ENCODE results near the gene PAQR5.
"Not testable (repeated sequence)": the region's sequence is repeated elsewhere in the genome, so short reads cannot be mapped to it uniquely, and the experiment has no call there.

Gene PAQR5

DNA sequence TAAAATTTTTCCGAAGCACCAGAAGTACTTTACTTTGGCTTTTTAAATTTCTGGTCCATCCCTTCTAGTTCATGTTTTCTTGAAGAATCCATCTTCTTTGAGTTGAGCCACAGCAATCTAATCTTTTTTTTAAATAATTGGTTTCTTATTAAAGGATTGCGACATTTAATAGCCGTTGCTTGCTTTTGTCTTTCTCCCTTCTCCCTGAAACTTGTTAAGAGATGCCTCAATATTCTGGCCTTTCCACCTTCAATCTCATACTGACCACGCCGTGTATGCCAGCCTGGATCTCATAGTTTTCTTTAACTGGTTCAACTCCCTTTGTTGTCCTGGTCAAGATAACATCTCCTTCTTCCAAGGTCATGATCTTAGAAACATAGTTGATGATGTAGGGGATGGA lies 135.5 kb downstream of the PAQR5 start:
- DNase-seq: no peak

DNA sequence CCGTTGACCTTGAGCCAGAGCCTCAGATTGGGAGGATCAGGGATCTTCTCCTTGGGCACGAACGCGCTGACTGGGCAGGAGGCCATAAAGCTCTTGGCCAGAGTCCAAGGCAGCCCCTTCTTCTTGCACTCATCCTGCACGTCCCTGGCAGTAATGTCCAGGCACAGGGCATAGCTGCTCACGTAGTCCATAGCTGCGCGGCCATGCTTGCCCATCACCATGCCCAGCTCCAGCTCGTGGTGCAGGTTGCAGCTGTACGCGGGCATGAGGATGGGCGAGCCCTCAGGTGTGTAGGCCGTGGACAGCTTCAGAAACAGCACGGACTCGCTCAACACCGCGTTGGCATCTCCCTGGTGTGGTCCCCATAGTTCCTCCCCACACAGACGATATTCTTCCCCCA lies 136.0 kb downstream of the PAQR5 start:
- DNase-seq: no peak

DNA sequence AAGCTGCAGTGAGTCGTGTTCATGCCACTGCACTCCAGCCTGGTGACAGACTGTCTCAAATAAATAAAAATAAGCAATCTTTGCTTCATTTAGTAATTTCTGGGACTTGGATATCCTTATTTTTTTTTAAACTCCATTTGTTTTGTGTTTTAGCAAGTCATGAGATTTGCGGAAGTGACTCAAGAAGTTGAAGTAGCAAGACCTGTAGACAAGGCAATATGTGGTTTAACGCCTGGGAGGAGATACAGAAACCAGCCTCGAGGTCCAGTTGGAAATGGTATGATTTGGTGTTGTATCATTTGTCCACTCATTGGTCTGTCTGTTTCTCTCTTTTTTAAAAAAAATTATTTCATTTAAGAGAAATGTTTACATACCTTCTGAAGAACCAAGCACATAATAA lies 137.3 kb downstream of the PAQR5 start:
- no peak for DNase-seq

DNA sequence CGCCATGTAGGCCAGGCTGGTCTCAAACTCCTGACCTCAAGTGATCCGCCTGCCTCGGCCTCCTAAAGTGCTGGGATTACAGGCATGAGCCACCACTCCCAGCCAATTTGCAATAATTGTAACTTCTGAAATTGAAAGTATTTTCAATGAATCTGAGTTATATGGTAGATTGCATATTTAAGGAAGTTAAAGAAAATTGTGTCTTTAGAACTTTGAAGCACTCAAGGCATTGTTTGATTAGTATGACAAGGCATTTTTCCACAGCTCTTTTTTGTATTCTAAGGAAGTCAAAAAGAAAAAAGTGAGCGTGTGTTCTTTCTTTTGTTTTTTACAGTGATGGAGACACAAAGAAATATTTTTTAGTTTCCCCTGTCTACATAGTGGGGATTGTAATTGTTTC lies 138.2 kb downstream of the PAQR5 start:
- no peak for DNase-seq

DNA sequence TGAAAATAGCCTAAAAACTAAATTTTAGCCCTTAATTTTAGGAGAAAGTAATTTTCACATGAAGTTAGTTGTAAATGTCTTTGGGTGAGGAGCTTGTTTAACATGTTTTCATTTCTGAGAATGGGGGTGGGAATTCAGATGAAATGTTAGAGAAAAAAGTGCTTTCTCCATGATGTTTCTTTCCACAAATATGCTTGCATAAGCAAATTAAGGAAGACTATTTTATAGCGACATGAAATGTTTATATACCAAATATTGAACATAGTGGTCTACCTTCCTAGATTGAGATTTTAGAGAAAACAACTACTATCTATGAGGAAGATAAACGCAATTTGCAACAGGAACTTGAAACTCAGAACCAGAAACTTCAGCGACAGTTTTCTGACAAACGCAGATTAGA lies 140.9 kb downstream of the PAQR5 start:
- DNase-seq: no peak

DNA sequence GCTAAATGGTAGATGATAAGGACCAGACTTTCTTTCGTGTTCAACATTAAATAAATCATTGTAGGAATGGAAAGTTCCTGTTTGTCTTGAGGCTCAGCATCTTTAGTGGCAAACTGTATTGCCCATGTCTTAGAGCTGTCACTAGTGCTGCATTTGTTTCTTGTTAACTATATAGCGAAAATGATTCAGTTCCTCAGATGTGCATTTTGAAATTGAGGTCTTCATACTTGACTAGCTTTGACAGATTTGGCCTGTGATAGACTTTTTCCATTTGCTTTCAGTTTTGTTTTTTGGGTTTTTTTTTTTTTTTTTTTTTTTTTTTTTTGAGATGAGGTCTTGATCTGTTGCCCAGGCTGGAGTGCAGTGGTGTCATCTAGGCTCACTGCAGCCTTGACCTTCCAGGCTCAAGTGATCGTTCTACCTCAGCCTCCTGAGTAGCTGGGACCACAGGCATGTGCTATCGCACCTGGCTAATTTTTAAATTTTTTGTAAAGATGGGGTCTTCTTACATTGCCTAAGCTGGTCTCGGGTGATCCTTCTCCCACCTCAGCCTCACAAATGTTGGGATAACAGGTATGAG lies 144.4 kb downstream of the PAQR5 start:
- DNase-seq: no peak

DNA sequence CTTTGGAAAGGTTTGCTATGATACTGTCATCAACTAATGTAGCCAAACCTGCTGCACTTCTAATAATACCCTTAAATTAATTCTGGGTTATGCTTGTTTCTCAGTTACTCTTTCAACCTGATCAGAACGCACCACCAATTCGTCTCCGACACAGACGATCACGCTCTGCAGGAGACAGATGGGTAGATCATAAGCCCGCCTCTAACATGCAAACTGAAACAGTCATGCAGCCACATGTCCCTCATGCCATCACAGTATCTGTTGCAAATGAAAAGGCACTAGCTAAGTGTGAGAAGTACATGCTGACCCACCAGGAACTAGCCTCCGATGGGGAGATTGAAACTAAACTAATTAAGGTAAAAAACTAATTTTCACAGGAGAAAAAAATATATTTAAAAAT lies 146.0 kb downstream of the PAQR5 start:
- DNase-seq: no peak

DNA sequence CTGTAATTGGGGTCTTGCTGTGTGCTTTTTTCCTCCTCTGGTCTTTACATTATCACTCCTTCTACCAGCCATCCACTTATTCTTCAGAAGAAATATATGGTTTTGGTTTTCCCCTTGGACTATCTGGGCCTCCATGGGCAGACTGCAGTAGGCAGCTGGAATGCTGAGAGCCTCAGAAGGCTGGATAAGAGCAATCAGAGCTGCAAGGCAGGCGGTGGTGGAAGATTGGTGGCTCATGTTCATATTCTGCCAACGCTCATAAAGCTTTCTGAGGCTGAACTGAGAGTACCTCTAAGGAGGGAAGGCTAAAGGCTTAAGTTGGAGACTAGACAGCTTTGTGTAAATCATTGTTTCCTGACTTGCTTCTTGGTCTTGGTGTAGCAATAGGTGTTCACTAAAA lies 148.2 kb downstream of the PAQR5 start:
- no peak for DNase-seq

DNA sequence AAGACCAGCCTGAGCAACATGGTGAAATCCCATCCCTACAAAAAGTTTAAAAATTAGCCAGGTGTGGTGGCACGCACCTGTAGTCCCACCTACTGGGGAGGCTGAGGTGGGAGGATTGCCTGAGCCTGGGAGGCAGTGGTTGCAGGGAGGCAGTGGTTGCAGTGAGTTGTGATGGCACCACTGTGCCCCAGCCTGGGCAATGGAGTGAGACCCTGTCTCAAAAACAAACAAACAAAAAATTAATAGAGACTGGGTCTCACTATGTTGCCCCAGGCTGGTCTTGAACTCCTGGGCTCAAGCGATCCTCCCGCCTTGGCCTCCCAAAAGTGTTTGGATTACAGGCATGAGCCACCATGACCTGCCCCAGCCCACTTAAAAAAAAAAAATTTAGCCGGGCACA lies 151.5 kb downstream of the PAQR5 start:
- DNase-seq: not testable (repeated sequence)

DNA sequence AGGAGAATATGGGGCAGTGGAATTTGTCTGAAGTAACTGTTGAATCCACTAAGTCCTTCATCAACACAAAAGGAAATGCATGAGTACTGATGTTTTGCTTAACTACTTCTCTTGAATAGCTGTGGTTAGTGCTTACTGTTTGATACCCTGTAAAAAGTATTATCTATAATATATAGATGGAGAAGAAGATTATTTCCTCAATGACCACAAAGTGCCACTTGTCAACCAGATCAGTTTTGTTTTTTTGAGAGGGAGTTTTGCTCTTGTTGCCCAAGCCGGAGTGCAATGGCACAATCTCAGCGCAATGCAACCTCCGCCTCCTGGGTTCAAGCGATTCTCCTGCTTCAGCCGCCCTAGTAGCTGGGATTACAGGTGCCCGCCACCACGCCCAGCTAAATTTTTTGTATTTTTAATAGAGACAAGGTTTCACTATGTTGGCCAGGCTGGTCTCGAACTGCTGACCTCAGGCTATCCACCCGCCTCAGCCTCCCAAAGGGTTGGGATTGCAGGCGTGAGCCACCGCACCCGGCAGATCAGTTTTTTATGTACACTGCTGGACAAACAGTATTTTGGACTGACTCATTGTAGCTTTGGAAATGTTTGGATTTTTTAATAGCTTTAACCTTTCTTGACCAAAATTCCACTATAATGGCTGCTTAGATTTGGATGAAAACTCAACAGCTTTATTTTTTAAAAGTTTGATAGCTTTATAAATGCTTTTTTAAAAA lies 152.4 kb downstream of the PAQR5 start:
- DNase-seq: no peak

DNA sequence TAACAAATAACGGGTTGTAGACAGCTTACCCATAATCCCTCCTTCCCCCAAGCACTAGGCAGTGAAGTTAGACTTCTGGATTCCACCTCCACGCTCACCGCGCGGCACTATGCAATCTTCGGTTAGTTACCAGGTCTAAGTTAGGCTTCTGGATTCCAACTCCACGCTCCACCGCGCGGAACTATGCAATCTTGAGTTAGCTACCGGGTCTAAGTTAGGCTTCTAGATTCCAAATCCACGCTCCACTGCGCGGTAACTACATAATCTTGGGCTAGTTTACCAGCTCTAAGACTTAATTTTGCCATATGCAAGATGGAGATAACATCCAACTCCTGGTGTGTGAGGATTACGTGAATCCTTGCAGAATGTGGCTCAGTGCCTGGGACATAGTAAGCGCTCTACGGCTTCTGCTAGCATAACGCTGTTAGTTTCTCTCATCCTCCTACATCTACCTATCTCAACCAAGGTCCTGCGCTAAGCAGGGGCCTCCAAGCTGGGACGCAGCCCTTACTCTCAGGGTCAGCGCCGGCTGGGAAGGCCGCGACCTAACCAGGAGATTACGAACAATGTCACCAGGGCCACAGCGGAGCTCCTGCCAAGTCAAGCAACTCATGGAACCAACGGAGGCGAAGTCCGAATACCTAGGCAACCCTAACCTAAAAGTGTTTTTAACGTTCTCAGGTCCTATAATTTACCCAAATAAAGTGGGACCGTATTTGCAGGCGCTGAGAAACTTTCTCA lies 153.4 kb downstream of the PAQR5 start:
- DNase-seq: no peak

DNA sequence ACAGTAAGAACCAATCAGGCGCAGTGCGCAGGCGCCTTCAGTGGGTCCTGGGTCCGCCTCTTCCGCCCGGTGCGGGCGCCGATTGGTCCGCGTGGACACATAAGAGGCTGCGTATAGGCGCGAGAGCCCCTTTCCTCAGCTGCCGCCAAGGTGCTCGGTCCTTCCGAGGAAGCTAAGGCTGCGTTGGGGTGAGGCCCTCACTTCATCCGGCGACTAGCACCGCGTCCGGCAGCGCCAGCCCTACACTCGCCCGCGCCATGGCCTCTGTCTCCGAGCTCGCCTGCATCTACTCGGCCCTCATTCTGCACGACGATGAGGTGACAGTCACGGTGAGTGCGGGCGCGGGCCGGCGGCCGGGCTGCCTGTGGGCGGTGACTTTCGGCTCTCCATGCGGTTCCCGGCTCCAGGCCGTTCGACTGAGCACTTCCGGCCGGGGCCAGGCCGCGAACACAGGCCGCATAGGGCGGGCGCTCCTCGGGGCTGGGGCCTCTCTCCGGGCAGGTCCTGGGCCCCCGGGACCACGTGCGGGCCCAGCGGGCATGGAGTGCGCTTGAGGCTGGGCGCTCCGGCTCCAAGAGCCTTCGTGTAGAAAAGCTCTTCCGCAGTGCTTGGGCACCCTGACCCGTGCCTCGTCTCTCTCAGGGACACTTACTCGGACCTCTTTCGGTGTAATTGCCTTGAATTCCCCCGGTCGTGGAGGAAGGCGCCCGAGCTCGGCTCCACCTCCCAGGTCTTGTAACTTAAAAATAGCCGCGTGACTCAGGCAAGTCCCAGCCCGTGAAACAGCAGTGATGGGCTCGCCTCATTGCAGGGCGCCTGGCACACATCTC lies 154.2 kb downstream of the PAQR5 start, which contains the start of gene RPLP1:
Gene RPLP1 (plus strand): TSS at position 127 of the 830 bp plus-strand sequence. CDS start 131 bp downstream, at position 258.
- peak; percentile 96 for DNase-seq

DNA sequence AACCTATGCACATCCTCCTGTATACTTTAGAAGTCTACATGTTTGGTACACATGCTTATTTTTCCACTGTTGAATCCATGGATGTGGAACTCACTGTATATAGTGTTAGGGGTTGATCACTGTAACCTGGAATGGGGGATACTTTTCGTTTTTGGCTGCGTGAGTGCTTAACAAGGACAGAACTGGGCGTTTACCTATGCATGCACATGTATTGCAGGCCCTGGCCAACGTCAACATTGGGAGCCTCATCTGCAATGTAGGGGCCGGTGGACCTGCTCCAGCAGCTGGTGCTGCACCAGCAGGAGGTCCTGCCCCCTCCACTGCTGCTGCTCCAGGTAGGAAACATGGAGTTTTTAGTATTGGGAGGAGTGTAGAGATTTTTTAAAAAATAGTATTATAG lies 156.2 kb downstream of the PAQR5 start:
- DNase-seq: no peak

DNA sequence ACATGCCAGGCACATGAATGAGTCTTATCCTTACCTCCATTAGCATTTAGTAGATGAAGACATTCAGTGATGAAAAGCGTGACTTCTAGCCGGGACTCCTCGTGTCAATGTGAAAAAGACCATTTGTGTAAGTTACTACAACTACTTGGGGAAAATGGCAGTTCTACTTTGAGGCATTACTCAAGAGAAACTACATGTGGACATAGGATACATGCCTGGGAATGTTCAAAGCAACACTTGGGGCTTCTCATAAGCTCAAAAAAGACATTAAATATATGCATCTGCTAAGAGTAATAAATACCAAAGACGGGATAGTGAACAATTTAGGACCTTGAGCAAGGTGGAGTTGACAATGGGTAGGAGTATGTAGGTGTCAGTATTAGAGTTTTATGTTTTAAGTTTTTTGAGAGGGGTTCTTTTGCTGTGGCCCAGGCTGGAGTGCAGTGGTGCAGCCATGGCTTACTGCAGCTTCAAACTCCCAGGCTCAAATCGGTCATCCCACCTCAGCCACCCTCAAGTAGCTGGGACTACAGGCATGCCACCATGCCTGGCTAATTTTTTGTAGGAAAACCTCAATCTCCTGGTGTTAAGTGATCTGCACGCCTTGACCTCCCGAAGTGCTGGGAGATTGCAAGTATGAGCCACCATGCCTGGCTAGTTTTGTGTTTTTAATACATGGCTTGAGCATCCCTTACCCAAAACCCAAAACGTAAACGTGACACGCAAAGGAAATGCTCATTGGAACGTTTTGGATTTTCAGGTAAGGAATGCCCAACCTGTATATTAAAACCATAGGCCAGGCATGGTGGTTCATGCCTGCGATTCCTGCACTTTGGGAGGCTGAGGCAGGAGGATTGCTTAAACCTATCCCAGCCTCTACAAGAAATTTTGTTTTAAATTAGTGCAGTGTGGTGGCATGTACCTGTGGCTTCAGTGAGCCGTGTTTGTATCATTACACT lies 157.8 kb downstream of the PAQR5 start:
- no peak for DNase-seq
